Subcutaneous preadipocyte (primary cell): ENCODE results near the gene PCDHGA1. TPM values are rescaled to one million over a fixed set of nuclear protein-coding genes. Genes with fewer than 3 reads are reported as not detected.

Experiments
- total RNA-seq: library from RNA; depleted of rRNA; stranded (reverse); fragments of >200 nt; gene quantifications from 2 replicates; pipeline ENCODE4 v1.2.3, GENCODE V29; 2012

PCDHGA1 gene
- total RNA-seq: 0.37 and 0.59 TPM in 2 replicates

GRCh38 chr5:141330299-141331080 is at the start of gene PCDHGA1:
Gene PCDHGA1, plus strand, starts transcription at chr5:141330514.

GRCh38 chr5:141303756-141304155 is 26.6 kb upstream of the PCDHGA1 start, which contains the start of gene SLC25A2:
Gene SLC25A2, minus strand, starts transcription at chr5:141304049. Its CDS starts 184 bp downstream, at chr5:141303865.

GRCh38 chr5:141320225-141321169 is 9.8 kb upstream of the PCDHGA1 start, which contains the start of gene TAF7:
Gene TAF7, minus strand, starts transcription at chr5:141320784. Its CDS starts 740 bp downstream, at chr5:141320044.

GRCh38 chr5:141338538-141339306 is 8.4 kb downstream of the PCDHGA1 start, which contains the start of gene PCDHGA2:
Gene PCDHGA2, plus strand, starts transcription at chr5:141338760.

GRCh38 chr5:141343242-141343952 is 13.1 kb downstream of the PCDHGA1 start, which contains the start of gene PCDHGA3:
Gene PCDHGA3, plus strand, starts transcription at chr5:141343829. Its CDS starts 205 bp downstream, at chr5:141344034.

GRCh38 chr5:141349917-141350619 is 19.8 kb downstream of the PCDHGA1 start, which contains the start of gene PCDHGB1:
Gene PCDHGB1, plus strand, starts transcription at chr5:141350099. Its CDS starts 162 bp downstream, at chr5:141350261.

GRCh38 chr5:141354900-141355469 is 24.7 kb downstream of the PCDHGA1 start, which contains the start of gene PCDHGA4:
Gene PCDHGA4, plus strand, starts transcription at chr5:141355021. Its CDS starts 87 bp downstream, at chr5:141355108.

GRCh38 chr5:141359790-141360426 is 29.6 kb downstream of the PCDHGA1 start, which contains the start of gene PCDHGB2:
Gene PCDHGB2, plus strand, starts transcription at chr5:141359994. Its CDS starts 142 bp downstream, at chr5:141360136.

GRCh38 chr5:141363952-141364660 is 33.8 kb downstream of the PCDHGA1 start, which contains the start of gene PCDHGA5:
Gene PCDHGA5, plus strand, starts transcription at chr5:141364162. Its CDS starts 169 bp downstream, at chr5:141364331.

GRCh38 chr5:141369994-141370848 is 39.9 kb downstream of the PCDHGA1 start, which contains the start of gene PCDHGB3:
Gene PCDHGB3, plus strand, starts transcription at chr5:141370242. Its CDS starts 153 bp downstream, at chr5:141370395.

GRCh38 chr5:141373673-141374317 is 43.5 kb downstream of the PCDHGA1 start, which contains the start of gene PCDHGA6:
Gene PCDHGA6, plus strand, starts transcription at chr5:141373891. Its CDS starts 193 bp downstream, at chr5:141374084.

GRCh38 chr5:141382469-141383294 is 52.4 kb downstream of the PCDHGA1 start, which contains the start of gene PCDHGA7:
Gene PCDHGA7, plus strand, starts transcription at chr5:141382742. Its CDS starts 158 bp downstream, at chr5:141382900.

GRCh38 chr5:141387557-141388311 is 57.4 kb downstream of the PCDHGA1 start, which contains the start of gene PCDHGB4:
Gene PCDHGB4, plus strand, starts transcription at chr5:141387698. Its CDS starts 187 bp downstream, at chr5:141387885.

GRCh38 chr5:141392429-141393198 is 62.3 kb downstream of the PCDHGA1 start, which contains the start of gene PCDHGA8:
Gene PCDHGA8, plus strand, starts transcription at chr5:141392633. Its CDS starts 181 bp downstream, at chr5:141392814.

